ENCODE results near the gene WDR93.

Gene WDR93

DNA sequence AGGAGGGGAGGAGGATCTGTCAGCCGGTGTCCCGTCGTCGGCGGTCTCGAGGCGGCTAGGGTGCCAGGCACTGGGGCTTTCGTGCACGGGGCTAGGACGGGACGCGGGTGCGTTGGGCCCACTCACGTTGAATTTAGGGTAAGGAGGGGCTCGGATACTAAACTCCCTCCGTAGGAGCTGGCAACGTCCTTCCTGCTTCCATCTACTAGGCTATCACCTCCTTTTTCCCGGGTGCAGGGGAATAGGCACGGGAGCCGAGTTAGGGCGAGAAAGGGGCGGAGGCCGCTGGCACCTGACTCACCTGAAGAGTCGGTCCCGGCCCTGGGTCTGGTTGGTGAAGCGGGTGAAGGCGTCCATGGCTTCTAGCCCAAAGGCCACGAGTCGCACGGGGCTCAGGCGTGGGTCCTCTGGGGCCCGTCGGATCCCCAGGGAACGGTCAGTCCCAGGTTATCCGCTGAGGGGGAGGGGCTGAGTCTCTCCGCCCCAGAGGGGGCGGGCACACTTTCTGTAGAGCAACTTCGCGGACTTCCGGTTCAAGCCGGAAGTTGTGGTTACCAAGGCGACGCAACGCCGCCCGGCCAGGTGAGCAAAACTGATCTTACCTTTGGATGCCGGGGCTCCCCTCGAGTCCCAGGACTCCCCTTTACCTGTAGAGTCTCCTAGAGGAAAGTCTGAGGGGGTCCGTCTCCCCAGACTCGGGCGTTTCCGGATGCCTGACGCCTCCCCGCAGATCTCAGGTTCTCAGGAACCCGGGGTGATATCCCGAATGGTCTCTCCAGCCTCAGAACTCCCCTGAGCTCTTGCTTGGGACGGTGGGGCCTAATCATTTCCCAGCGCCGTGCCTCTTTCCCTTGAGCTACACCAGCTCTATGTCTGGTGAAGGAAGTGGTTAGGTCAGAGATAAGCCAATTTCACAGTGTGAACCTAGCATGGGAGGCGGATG lies at the start of gene WDR93, which contains the start of gene PEX11A:
WDR93 (plus strand) TSS at position 536 of the 943 bp plus-strand sequence. CDS start 10,936 bp downstream, outside the sequence.
PEX11A (minus strand) TSS at position 479 of the 943 bp plus-strand sequence; CDS start at position 357, 122 bp downstream.
- no peak within 1 kb of the TSS for H3K27ac ChIP-seq
- H3K36me3 ChIP-seq (ENCODE audit: insufficient read depth, low read length) = peaks cover 6% of the 10 kb centered on the region
- peak within 1 kb of the TSS; percentile 97 for H3K4me3 ChIP-seq
- TF ChIP-seq POLR2AphosphoS5 (IDR thresholded peaks at IDR 0.05; ENCODE audit: borderline replicate concordance, low read depth, low read length) = peak; percentile 52; the same call in 1 of the 2 replicates
- TF ChIP-seq EZH2 (IDR thresholded peaks at IDR 0.05) = no peak
- peak within 1 kb of the TSS; percentile 79 for H3K9ac ChIP-seq (ENCODE audit: insufficient read length)
- no peak for DNase-seq (ENCODE audit: low read depth, low spot score)
- no peaks in the 10 kb centered on the region for H3K9me3 ChIP-seq (ENCODE audit: low read depth, low read length)

DNA sequence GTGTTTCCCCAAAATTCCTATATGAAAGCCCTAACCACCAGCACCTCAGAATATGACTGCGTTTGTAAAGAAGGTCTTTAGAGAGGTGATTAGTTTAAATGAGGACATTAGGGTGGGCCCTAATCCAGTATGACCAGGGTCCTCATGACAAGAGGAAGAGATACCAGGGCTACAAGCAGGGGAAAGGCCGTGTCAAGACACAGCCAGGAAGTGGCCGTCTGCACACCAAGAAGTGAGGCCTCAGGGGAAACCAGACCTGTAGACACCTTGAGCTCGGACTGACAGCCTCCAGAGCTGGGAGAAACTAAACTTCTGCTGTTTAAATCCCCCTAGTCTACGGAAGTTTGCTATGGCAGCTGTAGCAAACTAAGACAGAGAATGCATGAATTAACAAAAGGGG lies 49.6 kb upstream of the WDR93 start:
- H3K9me3 ChIP-seq (ENCODE audit: low read depth, low read length) = no peaks in the 10 kb centered on the region
- no peak overlapping the region for H3K27ac ChIP-seq
- H3K36me3 ChIP-seq (ENCODE audit: insufficient read depth, low read length) = peaks cover 48% of the 10 kb centered on the region
- no peak for TF ChIP-seq EZH2 (IDR thresholded peaks at IDR 0.05)
- no peak for TF ChIP-seq POLR2AphosphoS5 (IDR thresholded peaks at IDR 0.05; ENCODE audit: borderline replicate concordance, low read depth, low read length)
- no peak for TF ChIP-seq FOXP2 (optimal IDR thresholded peaks at IDR 0.05; ENCODE audit: control extremely low read depth, extremely low read length, insufficient read depth)
- H3K4me3 ChIP-seq = no peak overlapping the region
- H3K9ac ChIP-seq (ENCODE audit: insufficient read length) = no peak overlapping the region
- DNase-seq (ENCODE audit: low read depth, low spot score) = no peak

DNA sequence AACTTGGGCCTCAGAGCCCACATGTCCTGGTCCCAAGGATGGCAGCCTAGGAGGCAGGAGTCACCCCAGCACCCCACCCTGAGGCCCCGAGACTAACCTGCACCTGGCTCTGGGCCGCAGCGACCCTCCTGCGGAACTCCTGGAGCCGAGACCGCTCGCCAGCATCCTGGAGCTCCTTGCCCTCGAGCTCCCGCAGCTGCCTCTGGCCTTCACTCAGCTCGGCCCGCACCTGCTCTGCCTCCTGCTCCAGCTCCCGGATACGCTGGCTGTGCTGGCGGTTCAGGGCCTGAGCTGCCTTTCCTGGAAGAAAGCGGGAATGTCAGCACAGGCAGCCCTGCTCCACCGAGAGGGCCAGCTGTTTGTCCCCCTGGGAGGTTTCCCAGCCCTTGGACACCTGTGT lies 48.5 kb upstream of the WDR93 start:
- H3K36me3 ChIP-seq (ENCODE audit: insufficient read depth, low read length) = peaks cover 56% of the 10 kb centered on the region
- no peak for TF ChIP-seq POLR2AphosphoS5 (IDR thresholded peaks at IDR 0.05; ENCODE audit: borderline replicate concordance, low read depth, low read length)
- TF ChIP-seq FOXP2 (optimal IDR thresholded peaks at IDR 0.05; ENCODE audit: control extremely low read depth, extremely low read length, insufficient read depth) = no peak
- no peak for TF ChIP-seq EZH2 (IDR thresholded peaks at IDR 0.05)
- no peak for DNase-seq (ENCODE audit: low read depth, low spot score)
- no peaks in the 10 kb centered on the region for H3K9me3 ChIP-seq (ENCODE audit: low read depth, low read length)
- no peak overlapping the region for H3K4me3 ChIP-seq
- H3K9ac ChIP-seq (ENCODE audit: insufficient read length) = no peak overlapping the region
- no peak overlapping the region for H3K27ac ChIP-seq

DNA sequence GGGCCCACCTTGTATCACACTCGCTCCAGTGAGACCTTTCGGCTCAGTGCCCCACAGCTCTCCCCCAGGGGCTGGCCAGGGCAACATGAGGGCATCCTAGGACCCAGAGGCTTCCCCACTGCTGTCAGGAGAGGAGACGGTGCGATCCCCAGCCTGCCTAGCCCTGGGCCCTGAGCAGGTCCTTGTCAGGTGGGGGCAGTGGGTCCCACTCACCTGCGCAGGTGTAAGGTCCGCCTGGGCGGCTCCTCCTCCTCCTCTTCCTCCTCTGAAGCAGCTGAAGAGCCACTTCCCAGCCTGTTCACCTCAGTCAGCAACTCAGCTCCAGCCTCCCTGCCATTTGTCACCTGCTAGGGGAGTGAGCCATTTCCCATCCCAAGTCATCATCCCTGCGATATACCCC lies 44.9 kb upstream of the WDR93 start:
- Histone ChIP-seq H3K9me3 (ENCODE audit: low read depth, low read length) (no peaks in the 10 kb centered on the region), H3K27ac (no peak overlapping the region), H3K4me3 (no peak overlapping the region), H3K9ac (ENCODE audit: insufficient read length) (no peak overlapping the region), H3K36me3 (ENCODE audit: insufficient read depth, low read length) (peaks cover 54% of the 10 kb centered on the region)
- no peak for DNase-seq (ENCODE audit: low read depth, low spot score)
- TF ChIP-seq EZH2 (IDR thresholded peaks at IDR 0.05) (no peak), POLR2AphosphoS5 (IDR thresholded peaks at IDR 0.05; ENCODE audit: borderline replicate concordance, low read depth, low read length) (no peak; the same call in 1 of the 2 replicates)

DNA sequence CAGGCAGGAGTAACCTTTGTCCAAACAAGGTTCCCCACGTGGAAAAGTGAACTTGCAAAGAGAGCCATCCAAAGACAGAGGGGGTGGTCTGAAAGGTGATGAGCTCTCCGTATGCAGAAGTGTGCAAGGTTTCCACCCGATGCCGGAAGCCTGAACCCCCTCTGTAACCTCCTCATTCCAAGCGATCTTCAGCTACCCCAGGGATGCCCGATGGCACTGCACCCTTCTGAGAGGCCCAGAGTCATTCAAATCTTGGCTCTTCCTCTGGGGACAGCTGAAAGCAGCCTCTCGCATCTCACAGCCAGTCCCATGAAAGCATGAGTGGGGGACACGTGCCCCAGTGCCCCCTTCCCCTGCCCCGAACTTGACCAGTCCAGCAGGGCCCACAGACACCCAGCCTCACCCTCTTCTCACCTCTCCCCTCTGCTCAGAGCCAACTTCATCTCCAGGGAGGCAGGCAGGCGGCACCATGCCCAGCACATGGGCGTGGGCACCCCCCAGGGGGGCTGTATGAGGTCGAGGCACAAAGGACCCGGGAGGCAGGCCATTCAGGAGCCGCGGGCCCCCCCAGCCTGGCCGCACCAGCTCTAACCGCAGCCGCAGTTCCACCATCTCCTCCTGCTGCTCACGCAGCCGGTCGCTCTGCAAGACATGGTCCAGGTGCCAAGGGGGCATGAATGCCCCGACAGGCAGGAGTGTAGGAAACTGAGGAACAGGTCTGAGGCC lies 44.0 kb upstream of the WDR93 start:
- DNase-seq (ENCODE audit: low read depth, low spot score) = no peak
- Histone ChIP-seq H3K4me3 (no peak overlapping the region), H3K36me3 (ENCODE audit: insufficient read depth, low read length) (peaks cover 47% of the 10 kb centered on the region), H3K9me3 (ENCODE audit: low read depth, low read length) (no peaks in the 10 kb centered on the region), H3K27ac (no peak overlapping the region), H3K9ac (ENCODE audit: insufficient read length) (no peak overlapping the region)
- no peak for TF ChIP-seq POLR2AphosphoS5 (IDR thresholded peaks at IDR 0.05; ENCODE audit: borderline replicate concordance, low read depth, low read length)
- no peak for TF ChIP-seq FOXP2 (optimal IDR thresholded peaks at IDR 0.05; ENCODE audit: control extremely low read depth, extremely low read length, insufficient read depth)
- no peak for TF ChIP-seq EZH2 (IDR thresholded peaks at IDR 0.05)

DNA sequence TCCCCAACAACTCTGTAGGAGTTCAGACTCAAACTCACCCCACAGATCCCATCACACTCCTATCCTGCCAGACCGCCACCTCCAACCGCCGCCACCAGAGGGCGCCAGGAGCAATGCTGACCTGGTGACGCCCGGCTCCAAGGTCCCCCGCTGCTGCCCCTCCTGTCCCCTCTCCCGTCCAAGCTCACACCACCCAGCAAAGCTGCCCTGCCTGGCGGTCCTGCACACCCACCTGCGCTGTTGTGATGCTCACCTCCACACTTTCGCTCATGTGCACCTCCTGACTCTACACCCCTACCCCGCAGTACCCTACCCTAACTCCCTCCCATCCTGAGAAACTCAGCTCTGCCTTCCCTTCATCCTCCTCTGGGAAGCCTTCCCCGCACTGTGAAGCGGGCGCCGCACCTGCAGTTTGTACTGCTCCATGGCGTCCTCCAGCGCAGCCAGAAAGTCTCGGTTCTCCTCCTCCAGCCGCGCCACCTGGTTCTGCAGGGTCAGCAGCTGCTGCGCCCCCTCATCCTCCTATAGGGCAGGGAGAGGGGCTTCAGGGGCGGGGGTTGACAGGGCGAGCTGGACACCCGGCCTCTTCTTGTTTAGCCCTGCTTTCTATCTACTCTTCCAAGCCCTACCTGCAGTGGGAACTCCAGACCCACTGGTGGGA lies 43.3 kb upstream of the WDR93 start:
- TF ChIP-seq FOXP2 (optimal IDR thresholded peaks at IDR 0.05; ENCODE audit: control extremely low read depth, extremely low read length, insufficient read depth) (no peak), POLR2AphosphoS5 (IDR thresholded peaks at IDR 0.05; ENCODE audit: borderline replicate concordance, low read depth, low read length) (peak; percentile 29; the same call in 1 of the 2 replicates)
- Histone ChIP-seq H3K27ac (no peak overlapping the region), H3K9ac (ENCODE audit: insufficient read length) (no peak overlapping the region), H3K36me3 (ENCODE audit: insufficient read depth, low read length) (peaks cover 47% of the 10 kb centered on the region), H3K4me3 (no peak overlapping the region), H3K9me3 (ENCODE audit: low read depth, low read length) (no peaks in the 10 kb centered on the region)
- no peak for DNase-seq (ENCODE audit: low read depth, low spot score)

DNA sequence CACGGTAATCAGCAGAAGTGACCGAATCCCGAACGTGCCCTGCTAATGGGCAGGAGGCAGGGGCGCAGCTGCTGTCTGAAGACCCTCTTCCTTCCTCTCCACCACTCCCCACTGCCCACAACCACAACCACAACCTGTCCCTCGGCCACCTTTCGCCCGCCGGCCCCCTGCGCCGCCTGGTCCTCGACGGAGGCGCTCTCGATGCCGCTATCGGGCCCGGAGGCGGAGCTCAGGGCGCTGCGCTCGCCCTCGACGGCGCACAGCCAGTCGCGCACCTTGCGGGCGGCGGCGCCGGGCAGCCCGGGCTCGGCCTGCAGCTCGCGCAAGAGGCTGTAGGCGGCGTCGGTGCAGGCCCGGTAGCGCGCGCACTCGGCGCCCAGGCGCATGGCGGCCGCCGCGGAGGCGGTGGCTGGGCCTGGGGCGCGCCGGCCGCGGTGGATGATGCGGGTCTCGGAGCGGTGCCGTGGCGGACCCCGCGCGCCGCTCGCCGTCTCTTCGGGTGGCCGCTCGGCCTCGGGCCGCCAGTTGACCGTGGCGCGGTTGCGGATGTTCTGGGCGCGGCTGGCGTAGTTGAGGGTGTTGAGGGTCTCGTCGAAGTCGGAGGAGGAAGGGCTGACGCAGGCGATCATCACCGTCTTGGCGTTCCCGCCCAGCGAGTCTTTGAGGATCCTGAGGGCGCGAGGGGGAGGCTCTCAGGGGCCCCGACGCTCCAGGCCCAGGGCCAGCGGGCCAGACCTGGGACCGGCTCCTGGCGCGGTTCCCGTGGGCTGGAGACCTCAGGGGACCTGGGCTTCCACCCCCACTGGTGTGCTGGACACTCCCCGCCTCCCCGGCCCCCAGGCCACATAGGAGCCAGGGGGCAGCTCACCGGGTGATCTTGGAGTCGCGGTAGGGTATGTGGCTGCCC lies 42.3 kb upstream of the WDR93 start:
- TF ChIP-seq FOXP2 (optimal IDR thresholded peaks at IDR 0.05; ENCODE audit: control extremely low read depth, extremely low read length, insufficient read depth) = no peak
- H3K36me3 ChIP-seq (ENCODE audit: insufficient read depth, low read length) = peaks cover 46% of the 10 kb centered on the region; the same call in 1 of the 2 replicates
- H3K27ac ChIP-seq = no peak overlapping the region

More for the DNA sequence above, 42.3 kb upstream of the WDR93 start:
- H3K9me3 ChIP-seq (ENCODE audit: low read depth, low read length) = no peaks in the 10 kb centered on the region
- H3K9ac ChIP-seq (ENCODE audit: insufficient read length) = no peak overlapping the region
- DNase-seq (ENCODE audit: low read depth, low spot score) = no peak
- H3K4me3 ChIP-seq = no peak overlapping the region
